Measurements from ENCODE around the gene CACHD1. TPM values are rescaled to one million over a fixed set of nuclear protein-coding genes. Genes with fewer than 3 reads are reported as not detected.
"Not testable (repeated sequence)": the region's sequence is repeated elsewhere in the genome, so short reads cannot be mapped to it uniquely, and the experiment has no call there.

CACHD1 gene
- total RNA-seq, 5 donors from 2014 or later (not counting 1 experiment from before 2014, with no cell fraction given) = 0.49 to 7.3 (median 2.2) TPM

DNA sequence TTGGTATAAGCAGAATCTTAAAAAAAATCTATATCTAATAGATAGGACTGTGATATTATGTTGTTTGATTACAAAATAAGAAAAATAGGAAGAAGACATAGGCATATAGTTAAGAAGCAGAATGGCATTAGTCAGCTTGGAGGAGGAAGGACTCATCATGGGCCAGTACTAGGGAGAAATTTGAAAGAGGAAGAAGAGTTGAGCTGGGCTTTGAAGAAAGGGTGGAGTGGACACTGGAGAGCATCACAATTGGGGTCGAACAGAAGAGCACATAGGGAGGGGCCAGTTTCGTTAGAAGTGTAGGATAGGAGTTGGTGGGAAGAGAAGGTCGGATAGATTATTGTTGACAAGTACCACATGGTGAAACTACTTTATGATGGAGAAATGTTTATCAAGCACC, 129.3 kb downstream of the CACHD1 start:
- POLR2A ChIA-PET = no interaction called here
- DNase-seq (no peak), ATAC-seq (replicated peaks in 1 of 4) (no peak)
- Histone ChIP-seq H3K27me3 (replicated peaks in 1 of 2; ENCODE audit: control insufficient read depth in 2 of 2, extremely low read depth in 1 of 2, insufficient read depth in 2 of 2, low read length in 1 of 2) (no peaks in the 10 kb centered on the region), H3K36me3 (ENCODE audit: control insufficient read depth in 2 of 2, extremely low read depth in 1 of 2, insufficient read depth in 1 of 2, low read length in 1 of 2) (no peaks in the 10 kb centered on the region), H3K27ac (ENCODE audit: low read length) (no peak overlapping the region), H3K4me1 (ENCODE audit: control insufficient read depth in 1 of 2, extremely low read depth in 1 of 2, insufficient read depth in 2 of 2, low read length in 2 of 2) (no peaks in the 10 kb centered on the region), H3K4me3 (ENCODE audit: control insufficient read depth in 1 of 2, extremely low read depth in 1 of 2, low read length in 1 of 2) (no peak overlapping the region), H3K9me3 (no peaks in the 10 kb centered on the region)
- 60% methylated on average over 1 of the region's 3 CpGs for WGBS (ENCODE audit: insufficient coverage)
- peaks cover 0 to 4% (median 0%) of the 10 kb centered on the region in 3 donors for H3K9me3 Mint-ChIP-seq
- no peaks in the 10 kb centered on the region for H3K36me3 Mint-ChIP-seq
- no peak overlapping the region for H3K27ac Mint-ChIP-seq
- no peak overlapping the region for H3K4me3 Mint-ChIP-seq
- peaks cover 0 to 2% of the 10 kb centered on the region in 2 donors for H3K27me3 Mint-ChIP-seq
- H3K4me1 Mint-ChIP-seq = no peaks in the 10 kb centered on the region
- CTCF ChIA-PET = no interaction called here

DNA sequence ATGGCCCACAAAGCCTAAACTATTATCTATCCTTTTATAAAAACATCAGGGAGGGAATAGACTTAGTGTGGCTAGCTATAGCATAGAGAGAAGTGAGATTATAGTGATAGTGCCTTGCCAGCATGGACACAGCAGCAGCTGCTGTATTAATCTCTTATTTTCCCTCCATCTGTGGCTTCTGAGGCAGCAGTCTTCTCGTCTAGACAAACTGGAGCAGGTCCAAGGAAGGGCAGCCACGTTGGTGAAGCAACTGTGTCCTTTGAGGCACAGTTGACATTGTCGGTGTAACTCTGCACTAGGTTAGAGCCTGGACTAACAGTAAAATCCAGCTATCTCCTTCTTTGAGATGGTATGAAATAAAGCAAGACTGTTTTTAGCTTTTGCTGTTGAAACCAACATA, 131.3 kb downstream of the CACHD1 start:
- DNase-seq (no peak), ATAC-seq (replicated peaks in 1 of 4) (no peak)
- Histone ChIP-seq H3K27me3 (replicated peaks in 1 of 2; ENCODE audit: control insufficient read depth in 2 of 2, extremely low read depth in 1 of 2, insufficient read depth in 2 of 2, low read length in 1 of 2) (peaks cover 0 to 3% of the 10 kb centered on the region in 2 experiments), H3K27ac (ENCODE audit: low read length) (no peak overlapping the region), H3K9me3 (no peaks in the 10 kb centered on the region), H3K36me3 (ENCODE audit: control insufficient read depth in 2 of 2, extremely low read depth in 1 of 2, insufficient read depth in 1 of 2, low read length in 1 of 2) (no peaks in the 10 kb centered on the region), H3K4me3 (ENCODE audit: control insufficient read depth in 1 of 2, extremely low read depth in 1 of 2, low read length in 1 of 2) (no peak overlapping the region), H3K4me1 (ENCODE audit: control insufficient read depth in 1 of 2, extremely low read depth in 1 of 2, insufficient read depth in 2 of 2, low read length in 2 of 2) (no peaks in the 10 kb centered on the region)
- WGBS (ENCODE audit: insufficient coverage) = 67% methylated on average over 2 of the region's 3 CpGs
- ChIA-PET POLR2A (interaction anchor here in 1 of 2 donors (0.8 kb wide), 1 partner anchor 118 kb away, joined by 3 read pairs; no protein-coding TSS in a partner anchor), CTCF (interaction anchor here in 1 of 2 donors (0.9 kb wide), 1 partner anchor 15 kb away, joined by 3 read pairs; no protein-coding TSS in a partner anchor)
- Mint-ChIP-seq H3K36me3 (no peaks in the 10 kb centered on the region), H3K9me3 (peaks cover 0 to 4% (median 0%) of the 10 kb centered on the region in 3 donors), H3K4me3 (no peak overlapping the region), H3K27ac (no peak overlapping the region), H3K27me3 (peaks cover 0 to 2% of the 10 kb centered on the region in 2 donors), H3K4me1 (no peaks in the 10 kb centered on the region)

- H3K36me3 Mint-ChIP-seq = no peaks in the 10 kb centered on the region
- no peak overlapping the region for H3K4me3 Mint-ChIP-seq
- H3K27me3 Mint-ChIP-seq = no peaks in the 10 kb centered on the region
- ChIA-PET POLR2A (no interaction called here), CTCF (no interaction called here)
- Histone ChIP-seq H3K9me3 (no peaks in the 10 kb centered on the region), H3K4me1 (ENCODE audit: control insufficient read depth in 1 of 2, extremely low read depth in 1 of 2, insufficient read depth in 2 of 2, low read length in 2 of 2) (no peaks in the 10 kb centered on the region), H3K27me3 (replicated peaks in 1 of 2; ENCODE audit: control insufficient read depth in 2 of 2, extremely low read depth in 1 of 2, insufficient read depth in 2 of 2, low read length in 1 of 2) (peaks cover 0 to 3% of the 10 kb centered on the region in 2 experiments), H3K4me3 (ENCODE audit: control insufficient read depth in 1 of 2, extremely low read depth in 1 of 2, low read length in 1 of 2) (no peak overlapping the region), H3K36me3 (ENCODE audit: control insufficient read depth in 2 of 2, extremely low read depth in 1 of 2, insufficient read depth in 1 of 2, low read length in 1 of 2) (peaks cover 0 to 9% of the 10 kb centered on the region in 2 donors), H3K27ac (ENCODE audit: low read length) (no peak overlapping the region)
- ATAC-seq (replicated peaks in 1 of 4) (no peak), DNase-seq (no peak)
- no peaks in the 10 kb centered on the region for H3K4me1 Mint-ChIP-seq
- 43% methylated on average over 1 of the region's 1 CpG for WGBS (ENCODE audit: insufficient coverage)
- no peak overlapping the region for H3K27ac Mint-ChIP-seq
- peaks cover 5 to 10% (median 6%) of the 10 kb centered on the region in 3 donors for H3K9me3 Mint-ChIP-seq
Measured at GRCh38 chr1:64608005-64608650, 138.2 kb downstream of the CACHD1 start.

- Histone ChIP-seq H3K27ac (ENCODE audit: low read length) (no peak overlapping the region), H3K9me3 (no peaks in the 10 kb centered on the region), H3K27me3 (replicated peaks in 1 of 2; ENCODE audit: control insufficient read depth in 2 of 2, extremely low read depth in 1 of 2, insufficient read depth in 2 of 2, low read length in 1 of 2) (peaks cover 0 to 3% of the 10 kb centered on the region in 2 experiments), H3K4me1 (ENCODE audit: control insufficient read depth in 1 of 2, extremely low read depth in 1 of 2, insufficient read depth in 2 of 2, low read length in 2 of 2) (no peaks in the 10 kb centered on the region), H3K4me3 (ENCODE audit: control insufficient read depth in 1 of 2, extremely low read depth in 1 of 2, low read length in 1 of 2) (no peak overlapping the region), H3K36me3 (ENCODE audit: control insufficient read depth in 2 of 2, extremely low read depth in 1 of 2, insufficient read depth in 1 of 2, low read length in 1 of 2) (peaks cover 0 to 9% of the 10 kb centered on the region in 2 donors)
- ATAC-seq (replicated peaks in 1 of 4) (no peak), DNase-seq (no peak)
- WGBS (ENCODE audit: insufficient coverage) = 97% methylated on average over 6 of the region's 6 CpGs
- Mint-ChIP-seq H3K27me3 (no peaks in the 10 kb centered on the region), H3K4me3 (no peak overlapping the region), H3K36me3 (no peaks in the 10 kb centered on the region), H3K4me1 (no peaks in the 10 kb centered on the region), H3K27ac (no peak overlapping the region), H3K9me3 (peaks cover 5 to 10% (median 6%) of the 10 kb centered on the region in 3 donors)
- CTCF ChIA-PET = no interaction called here
- POLR2A ChIA-PET = no interaction called here
Measured at GRCh38 chr1:64608651-64609048, 138.7 kb downstream of the CACHD1 start.

DNA sequence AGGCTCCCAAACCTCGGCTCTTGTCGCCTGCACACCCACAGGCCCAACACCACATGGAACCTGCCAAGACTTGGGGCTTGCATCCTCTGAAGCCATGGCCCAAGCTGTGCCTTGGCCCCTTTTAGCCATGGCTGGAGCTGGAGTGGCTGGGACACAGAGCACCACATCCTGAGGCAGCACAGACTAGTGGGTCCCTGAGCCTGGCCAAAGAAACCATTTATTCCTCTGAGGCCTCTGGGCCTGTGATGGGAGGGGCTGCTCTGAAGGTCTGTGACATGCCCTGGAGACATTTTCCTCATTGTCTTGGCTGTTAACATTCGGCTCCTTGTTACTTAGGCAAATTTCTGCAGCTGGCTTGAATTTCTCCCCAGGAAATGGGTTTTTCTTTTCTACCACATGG, 141.0 kb downstream of the CACHD1 start:
- H3K27ac Mint-ChIP-seq; H3K9me3 ChIP-seq; DNase-seq; H3K4me3 ChIP-seq (ENCODE audit: control insufficient read depth in 1 of 2, extremely low read depth in 1 of 2, low read length in 1 of 2); H3K27me3 ChIP-seq (replicated peaks in 1 of 2; ENCODE audit: control insufficient read depth in 2 of 2, extremely low read depth in 1 of 2, insufficient read depth in 2 of 2, low read length in 1 of 2); H3K27ac ChIP-seq (ENCODE audit: low read length); CTCF ChIA-PET; H3K36me3 ChIP-seq (ENCODE audit: control insufficient read depth in 2 of 2, extremely low read depth in 1 of 2, insufficient read depth in 1 of 2, low read length in 1 of 2); H3K4me3 Mint-ChIP-seq; POLR2A ChIA-PET; ATAC-seq (replicated peaks in 1 of 4); H3K36me3 Mint-ChIP-seq; H3K27me3 Mint-ChIP-seq; H3K4me1 ChIP-seq (ENCODE audit: control insufficient read depth in 1 of 2, extremely low read depth in 1 of 2, insufficient read depth in 2 of 2, low read length in 2 of 2): not testable (repeated sequence)
- 89% methylated on average over 3 of the region's 3 CpGs for WGBS (ENCODE audit: insufficient coverage)
- H3K9me3 Mint-ChIP-seq = peaks cover 5 to 10% (median 6%) of the 10 kb centered on the region in 3 donors
- peaks cover 5 to 12% (median 10%) of the 10 kb centered on the region in 3 donors for H3K4me1 Mint-ChIP-seq

DNA sequence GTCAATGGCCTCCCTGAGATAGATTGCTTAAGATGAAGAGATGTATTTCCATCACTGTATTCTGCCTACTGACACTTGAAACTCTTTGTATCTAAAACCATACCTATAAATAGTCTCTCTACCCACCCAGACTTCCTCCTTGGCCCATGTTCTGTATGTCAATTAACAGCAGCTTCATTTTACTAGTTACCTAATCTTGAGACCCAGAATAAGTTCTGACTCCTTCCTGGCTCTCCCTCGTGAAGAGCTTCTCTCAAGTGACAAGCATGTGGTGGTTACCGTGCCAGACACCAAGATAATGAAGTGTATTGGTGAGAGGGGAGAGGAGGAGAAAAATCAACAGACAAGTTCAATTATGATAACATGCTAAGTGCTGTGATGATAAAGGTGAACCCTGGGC, 146.1 kb downstream of the CACHD1 start:
- ATAC-seq (replicated peaks in 1 of 4) (no peak), DNase-seq (no peak)
- no peak overlapping the region for H3K4me3 Mint-ChIP-seq
- peaks cover 7 to 16% (median 15%) of the 10 kb centered on the region in 3 donors for H3K4me1 Mint-ChIP-seq
- POLR2A ChIA-PET = no interaction called here
- no peak overlapping the region for H3K4me3 ChIP-seq (ENCODE audit: control insufficient read depth in 1 of 2, extremely low read depth in 1 of 2, low read length in 1 of 2)
- H3K9me3 ChIP-seq = no peaks in the 10 kb centered on the region
- H3K27me3 ChIP-seq (replicated peaks in 1 of 2; ENCODE audit: control insufficient read depth in 2 of 2, extremely low read depth in 1 of 2, insufficient read depth in 2 of 2, low read length in 1 of 2) = peaks cover 0 to 3% of the 10 kb centered on the region in 2 experiments
- H3K27ac Mint-ChIP-seq = no peak overlapping the region
- CTCF ChIA-PET = no interaction called here
- WGBS (ENCODE audit: insufficient coverage) = no CpG with 5 or more reads among the region's 2 CpGs
- H3K9me3 Mint-ChIP-seq = peaks cover 0 to 7% (median 5%) of the 10 kb centered on the region in 3 donors
- H3K36me3 Mint-ChIP-seq = no peaks in the 10 kb centered on the region
- peaks cover 0 to 12% of the 10 kb centered on the region in 2 donors for H3K27me3 Mint-ChIP-seq
- no peak overlapping the region for H3K27ac ChIP-seq (ENCODE audit: low read length)
- H3K36me3 ChIP-seq (ENCODE audit: control insufficient read depth in 2 of 2, extremely low read depth in 1 of 2, insufficient read depth in 1 of 2, low read length in 1 of 2) = no peaks in the 10 kb centered on the region
- peaks cover 0 to 6% of the 10 kb centered on the region in 2 experiments for H3K4me1 ChIP-seq (ENCODE audit: control insufficient read depth in 1 of 2, extremely low read depth in 1 of 2, insufficient read depth in 2 of 2, low read length in 2 of 2)
